Measurements from ENCODE around the gene RFX7. TPM values are rescaled to one million over a fixed set of nuclear protein-coding genes. Genes with fewer than 3 reads are reported as not detected.

The RFX7 gene
- total and polyA plus RNA-seq, 2 of the 8 experiments (the other 6 are each of a cell fraction or from before 2014, with no cell fraction given) = 10.4 to 40.9 TPM

- TF ChIP-seq EP300 (IDR thresholded peaks at IDR 0.05; ENCODE audit: borderline replicate concordance in 1 of 2, low read depth in 2 of 2, low read length in 2 of 2) (no peak), KDM5A (IDR thresholded peaks at IDR 0.05; ENCODE audit: low read length) (no peak), POLR2A (IDR thresholded peaks at IDR 0.05; ENCODE audit: control extremely low read depth in 1 of 2, low read depth in 2 of 2, low read length in 2 of 2) (no peak), SP4 (IDR thresholded peaks at IDR 0.05; ENCODE audit: low read length) (no peak), EZH2 (IDR thresholded peaks at IDR 0.05; ENCODE audit: low read depth, low read length, severe bottlenecking) (no peak), KDM4A (IDR thresholded peaks at IDR 0.05; ENCODE audit: low read depth, low read length, severe bottlenecking) (no peak), RFX5 (IDR thresholded peaks at IDR 0.05; ENCODE audit: borderline replicate concordance, low read depth, low read length) (peak; percentile 91), SIX5 (IDR thresholded peaks at IDR 0.05; ENCODE audit: low read depth, low read length) (no peak), CEBPB (IDR thresholded peaks at IDR 0.05; ENCODE audit: low read depth, low read length) (peak; percentile 52)
These were observed 5.4 kb upstream of the RFX7 start (continued) for GRCh38 chr15:56249092-56249491.

All from H1 (cell line).